ENCODE data around the gene AGPAT3. TPM values are rescaled to one million over a fixed set of nuclear protein-coding genes. Genes with fewer than 3 reads are reported as not detected.

The AGPAT3 gene
- total RNA-seq, 1 experiment from 2014 or later, result 23.3 TPM

GRCh38 chr21:43906585-43907370 lies 41.8 kb downstream of the AGPAT3 start:
- no peak for DNase-seq (ENCODE audit: low read depth)

- no peak for DNase-seq (ENCODE audit: low read depth)
Measured at GRCh38 chr21:43907751-43908150, 42.7 kb downstream of the AGPAT3 start.

DNA sequence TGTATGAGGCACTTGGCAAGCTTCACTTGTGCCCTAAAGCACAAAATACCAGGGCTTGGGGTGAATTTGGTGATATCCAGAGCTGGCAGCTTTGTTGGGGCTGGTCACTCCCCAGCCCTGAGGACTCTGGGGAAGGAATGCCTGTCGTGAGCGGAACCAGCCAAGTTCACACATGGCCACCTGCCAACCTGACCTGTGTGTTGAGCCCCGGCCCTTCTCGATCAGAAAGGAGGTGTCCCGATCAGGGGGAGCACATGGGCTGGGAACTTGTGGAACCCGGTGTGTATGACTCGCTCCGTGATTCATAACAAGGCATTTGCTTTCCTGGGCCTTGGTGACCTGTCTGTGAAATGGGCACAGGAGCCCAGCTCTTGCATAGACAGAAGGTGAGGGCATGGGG lies 43.1 kb downstream of the AGPAT3 start:
- DNase-seq (ENCODE audit: low read depth), result no peak

DNA sequence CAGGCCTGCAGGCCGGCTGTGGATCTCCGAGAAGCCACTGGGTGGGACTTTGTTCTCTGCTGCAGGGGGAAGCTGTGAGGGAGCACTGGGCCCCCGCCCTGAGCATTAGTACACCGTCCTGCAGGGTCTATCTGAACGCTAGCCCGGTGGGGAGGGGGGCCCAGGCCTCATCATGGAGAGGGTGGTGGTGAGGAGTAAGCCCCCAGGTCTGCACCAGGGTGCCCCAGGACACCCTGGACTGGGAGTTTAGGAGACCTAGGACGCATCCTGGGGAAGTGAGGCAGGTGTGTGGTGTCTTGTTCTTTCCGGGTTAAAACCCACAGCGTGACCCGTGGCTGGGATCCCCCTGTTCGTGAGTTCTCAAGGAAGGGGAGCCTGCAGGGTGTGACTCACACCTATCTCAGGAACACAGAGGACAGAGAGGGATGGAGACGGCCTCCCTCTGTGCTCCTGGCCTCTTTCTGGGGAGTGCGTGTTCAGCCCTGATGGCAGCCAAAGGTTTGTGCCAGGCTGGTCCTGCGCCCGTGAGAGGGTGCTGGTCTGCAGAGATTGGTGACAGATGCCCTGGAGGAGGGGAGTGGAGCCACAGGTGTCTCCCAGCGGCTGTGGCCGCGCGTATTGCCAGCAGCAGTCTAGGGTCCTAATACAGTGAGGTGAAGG lies 44.8 kb downstream of the AGPAT3 start:
- no peak for DNase-seq (ENCODE audit: low read depth)

- no peak for DNase-seq (ENCODE audit: low read depth)
Measured at GRCh38 chr21:43910460-43910859, 45.4 kb downstream of the AGPAT3 start.

- no peak for DNase-seq (ENCODE audit: low read depth)
Measured at GRCh38 chr21:43911015-43911934, 46.3 kb downstream of the AGPAT3 start.

DNA sequence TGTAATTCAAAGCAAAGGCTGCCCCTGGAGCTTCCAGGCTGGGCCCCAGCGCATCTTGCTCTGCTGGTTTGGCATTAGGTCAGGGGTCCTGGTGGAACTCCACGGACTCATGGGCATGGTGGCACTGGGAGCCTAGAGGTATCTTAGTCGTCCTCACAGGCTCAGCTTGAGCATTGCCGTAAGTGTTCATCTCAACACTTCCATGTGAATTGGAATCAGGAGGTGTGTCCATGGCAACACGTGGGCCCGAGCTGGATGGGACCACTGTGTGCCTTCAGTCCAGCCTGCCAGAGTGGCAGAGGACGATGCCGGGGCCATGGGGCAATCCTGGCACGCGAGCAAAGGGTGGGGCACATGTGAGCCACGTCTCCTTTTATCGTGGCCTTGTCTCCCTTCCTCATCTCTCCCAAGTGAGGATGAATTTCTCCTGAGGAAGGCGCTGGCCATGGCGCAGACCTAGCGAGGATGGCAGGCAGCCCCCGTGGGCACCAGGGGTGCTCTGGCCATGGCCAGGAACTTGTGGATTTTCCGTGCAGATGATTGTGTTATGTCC lies 47.0 kb downstream of the AGPAT3 start:
- DNase-seq (ENCODE audit: low read depth), result no peak

DNA sequence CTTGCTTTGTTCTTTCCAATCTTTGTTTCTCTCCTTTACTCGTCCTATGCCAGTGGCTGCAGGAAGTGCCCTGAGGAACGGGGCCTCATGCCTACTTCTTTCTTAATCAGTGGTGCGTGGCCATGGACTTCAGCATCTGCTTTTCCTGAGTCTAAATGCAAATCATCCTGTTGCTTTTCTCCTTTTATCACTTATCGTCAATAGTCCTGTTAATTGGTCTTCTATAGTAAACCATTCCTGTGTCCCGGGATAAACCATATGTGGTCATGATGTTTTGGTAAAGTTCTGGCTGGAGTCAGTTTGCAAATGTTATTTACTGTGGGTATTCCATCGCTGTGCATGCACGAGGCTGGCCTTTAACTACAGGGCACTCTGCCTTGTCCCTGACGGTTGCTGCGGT lies 47.5 kb downstream of the AGPAT3 start:
- DNase-seq (ENCODE audit: low read depth), result no peak

GRCh38 chr21:43912910-43913309 lies 47.9 kb downstream of the AGPAT3 start:
- DNase-seq (ENCODE audit: low read depth), result no peak

GRCh38 chr21:43913928-43914327 lies 48.9 kb downstream of the AGPAT3 start:
- peak; percentile 62 for DNase-seq (ENCODE audit: low read depth)

- DNase-seq (ENCODE audit: low read depth), result no peak
Measured at GRCh38 chr21:43916076-43916475, 51.1 kb downstream of the AGPAT3 start.

GRCh38 chr21:43916691-43917514 lies 51.9 kb downstream of the AGPAT3 start:
- DNase-seq (ENCODE audit: low read depth), result no peak

DNA sequence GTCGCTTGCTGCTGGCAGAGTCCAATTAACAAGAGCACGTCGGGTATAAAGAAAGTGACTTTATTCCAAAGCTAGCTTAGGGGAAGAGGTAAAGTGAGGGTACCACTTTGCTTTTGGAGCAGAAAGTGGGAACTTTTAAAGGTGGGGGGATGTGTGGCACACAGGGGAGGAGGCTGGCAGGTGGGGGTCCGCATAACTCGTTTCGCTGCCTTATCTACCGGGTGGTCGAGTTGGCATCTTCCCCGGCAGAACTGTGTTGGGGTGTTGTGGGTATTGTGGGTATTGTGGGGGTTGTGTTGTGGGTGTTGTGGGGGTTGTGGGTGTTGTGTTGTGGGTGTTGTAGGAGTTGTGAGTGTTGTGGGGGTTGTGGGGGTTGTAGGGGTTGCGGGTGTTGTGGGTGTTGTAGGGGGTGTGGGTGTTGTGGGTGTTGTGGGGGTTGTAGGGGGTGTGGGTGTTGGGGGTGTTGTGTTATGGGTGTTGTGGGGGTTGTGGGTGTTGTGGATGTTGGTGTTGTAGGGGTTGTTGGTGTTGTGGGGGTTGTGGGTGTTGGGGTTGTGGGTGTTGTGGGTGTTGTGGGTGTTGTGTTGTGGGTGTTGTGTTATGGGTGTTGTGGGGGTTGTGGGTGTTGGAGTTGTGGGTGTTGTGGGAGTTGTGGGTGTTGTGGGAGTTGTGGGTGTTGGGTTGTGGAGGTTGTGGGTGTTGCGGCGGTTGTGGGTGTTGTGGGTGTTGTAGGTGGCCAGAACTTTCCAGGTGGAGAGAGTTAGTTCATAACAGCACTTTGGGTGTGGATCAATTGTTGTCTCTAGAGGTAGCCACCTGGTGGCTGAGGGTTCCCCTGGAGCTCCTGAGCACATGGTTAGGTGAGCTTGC lies 52.7 kb downstream of the AGPAT3 start:
- no peak for DNase-seq (ENCODE audit: low read depth)

DNA sequence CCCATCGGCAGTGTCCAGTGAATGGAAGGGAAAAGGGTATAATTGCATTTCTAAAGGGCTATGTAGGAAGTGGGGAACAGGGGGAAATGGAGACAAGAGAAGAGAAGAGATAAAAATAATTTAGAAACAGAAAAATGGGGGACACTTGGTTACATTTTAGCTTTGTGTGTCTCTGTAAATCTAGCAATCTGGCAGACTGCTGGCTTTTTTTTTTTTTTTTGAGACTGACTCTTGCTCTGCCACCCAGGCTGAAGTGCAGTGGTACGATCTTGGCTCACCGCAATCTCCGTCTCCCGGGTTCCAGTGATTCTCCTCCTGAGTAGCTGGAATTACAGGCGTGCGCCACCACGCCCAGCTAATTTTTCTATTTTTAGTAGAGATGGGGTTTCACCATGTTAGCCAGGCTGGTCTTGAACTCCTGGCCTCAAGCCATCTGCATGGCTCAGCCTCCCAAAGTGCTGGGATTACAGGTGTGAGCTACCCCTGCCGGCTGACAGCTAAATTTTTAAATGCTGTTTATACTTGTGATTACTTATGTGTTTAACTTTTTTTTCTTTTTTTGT lies 53.4 kb downstream of the AGPAT3 start:
- DNase-seq (ENCODE audit: low read depth), result no peak

GRCh38 chr21:43919283-43919682 lies 54.3 kb downstream of the AGPAT3 start:
- no peak for DNase-seq (ENCODE audit: low read depth)

GRCh38 chr21:43919871-43920801 lies 55.1 kb downstream of the AGPAT3 start:
- DNase-seq (ENCODE audit: low read depth), result no peak

DNA sequence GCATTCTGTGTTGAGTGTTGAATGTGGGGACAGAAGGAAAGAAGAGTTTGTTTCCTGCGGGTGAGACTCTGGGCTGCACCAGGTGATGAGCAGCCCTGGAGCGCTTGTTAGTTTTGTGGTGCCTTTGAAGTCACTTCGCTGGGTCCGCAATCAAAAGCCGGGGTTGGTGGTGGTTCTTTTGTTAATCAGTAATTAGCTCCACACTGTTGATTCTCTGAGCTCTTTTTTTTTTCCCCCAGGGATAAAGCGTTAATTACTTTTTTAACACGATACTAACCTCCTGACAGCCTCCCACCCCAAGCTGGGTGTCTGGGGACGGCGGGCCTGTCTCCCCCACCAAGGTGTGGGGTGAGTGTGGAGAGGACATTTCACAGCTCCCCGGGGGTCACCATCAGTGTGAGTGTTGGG lies 56.6 kb downstream of the AGPAT3 start:
- no peak for DNase-seq (ENCODE audit: low read depth)

Measured in RPMI7951 (cell line).